T follicular helper cell (primary cell): ENCODE data around the gene VIP.
"Not testable (repeated sequence)": the region's sequence is repeated elsewhere in the genome, so short reads cannot be mapped to it uniquely, and the experiment has no call there.

Experiments used
- DNase-seq: peaks from one replicate; pipeline ENCODE4 v3.0.0-alpha.2; 2020; ENCODE audit warnings: low read depth
- total RNA-seq, 2 experiments: gene quantifications; one replicate each; lab custom pipeline; 2026; lab: John Stamatoyannopoulos, UW

Gene VIP
- 0 reads per million in 2 experiments for total RNA-seq

GRCh38 chr6:152750694-152751093, at the start of gene VIP:
Gene VIP (plus strand): TSS chr6:152750797. CDS start chr6:152752178, 1,381 bp downstream.
- no peak for DNase-seq

- DNase-seq = no peak
Measured at GRCh38 chr6:152701081-152701862, 49.3 kb upstream of the VIP start.

GRCh38 chr6:152701863-152702401, 48.7 kb upstream of the VIP start:
- no peak for DNase-seq

- not testable (repeated sequence) for DNase-seq
Measured at GRCh38 chr6:152703750-152704149, 46.8 kb upstream of the VIP start.

- no peak for DNase-seq
Measured at GRCh38 chr6:152705327-152705726, 45.3 kb upstream of the VIP start.

- DNase-seq = no peak
Measured at GRCh38 chr6:152716322-152716721, 34.3 kb upstream of the VIP start.

GRCh38 chr6:152720974-152721373, 29.6 kb upstream of the VIP start:
- no peak for DNase-seq

GRCh38 chr6:152721956-152722355, 28.6 kb upstream of the VIP start:
- no peak for DNase-seq

- DNase-seq = no peak
Measured at GRCh38 chr6:152723398-152723797, 27.2 kb upstream of the VIP start.

- no peak for DNase-seq
Measured at GRCh38 chr6:152726313-152726712, 24.3 kb upstream of the VIP start.

- no peak for DNase-seq
Measured at GRCh38 chr6:152727507-152727906, 23.1 kb upstream of the VIP start.

GRCh38 chr6:152734630-152735029, 16.0 kb upstream of the VIP start:
- DNase-seq = no peak

- no peak for DNase-seq
Measured at GRCh38 chr6:152736687-152737273, 13.8 kb upstream of the VIP start.

GRCh38 chr6:152745509-152746171, 5.0 kb upstream of the VIP start:
- DNase-seq = no peak

- no peak for DNase-seq
Measured at GRCh38 chr6:152746172-152746553, 4.4 kb upstream of the VIP start.

- no peak for DNase-seq
Measured at GRCh38 chr6:152748843-152749242, 1.8 kb upstream of the VIP start.

GRCh38 chr6:152749336-152749735, 1.3 kb upstream of the VIP start:
- no peak for DNase-seq

- DNase-seq = no peak
Measured at GRCh38 chr6:152765331-152765730, 14.7 kb downstream of the VIP start.

- no peak for DNase-seq
Measured at GRCh38 chr6:152769159-152769558, 18.6 kb downstream of the VIP start.

GRCh38 chr6:152769993-152770392, 19.4 kb downstream of the VIP start:
- DNase-seq = no peak

- DNase-seq = no peak
Measured at GRCh38 chr6:152771061-152771687, 20.6 kb downstream of the VIP start.

GRCh38 chr6:152775428-152775827, 24.8 kb downstream of the VIP start:
- no peak for DNase-seq
